CD4-positive, alpha-beta T cell treated with Interleukin-17A for 1 hour (primary cell): ENCODE data around the gene CACNA2D4.
"Not testable (repeated sequence)": the region's sequence is repeated elsewhere in the genome, so short reads cannot be mapped to it uniquely, and the experiment has no call there.

Source experiments
- DNase-seq: peaks from one replicate; pipeline ENCODE4 v3.0.0-alpha.2; 2020

Gene CACNA2D4

GRCh38 chr12:1827826-1828805, 90.3 kb downstream of the CACNA2D4 start:
- DNase-seq = no peak

GRCh38 chr12:1826867-1827705, 91.4 kb downstream of the CACNA2D4 start:
- no peak for DNase-seq

DNA sequence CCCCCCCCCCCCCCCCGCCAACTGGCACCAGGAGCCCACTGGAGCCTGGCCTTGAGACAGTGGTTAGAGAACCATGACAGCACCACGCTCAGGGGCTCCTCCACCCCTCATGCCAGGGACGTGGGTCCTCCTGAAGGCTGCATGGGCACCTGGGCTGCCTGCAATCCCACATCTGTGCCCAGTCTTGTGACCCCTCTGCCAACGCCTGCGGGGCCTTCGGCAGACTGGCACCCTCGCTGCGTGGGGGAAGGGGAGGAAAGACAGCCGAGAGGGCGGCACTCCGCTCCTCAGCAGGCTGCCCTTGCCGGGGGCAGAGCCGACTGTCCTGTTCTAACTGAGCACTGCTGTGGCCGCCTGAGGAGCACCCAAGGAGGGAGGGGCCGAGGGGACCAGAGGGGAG, 92.1 kb downstream of the CACNA2D4 start:
- DNase-seq = no peak

DNA sequence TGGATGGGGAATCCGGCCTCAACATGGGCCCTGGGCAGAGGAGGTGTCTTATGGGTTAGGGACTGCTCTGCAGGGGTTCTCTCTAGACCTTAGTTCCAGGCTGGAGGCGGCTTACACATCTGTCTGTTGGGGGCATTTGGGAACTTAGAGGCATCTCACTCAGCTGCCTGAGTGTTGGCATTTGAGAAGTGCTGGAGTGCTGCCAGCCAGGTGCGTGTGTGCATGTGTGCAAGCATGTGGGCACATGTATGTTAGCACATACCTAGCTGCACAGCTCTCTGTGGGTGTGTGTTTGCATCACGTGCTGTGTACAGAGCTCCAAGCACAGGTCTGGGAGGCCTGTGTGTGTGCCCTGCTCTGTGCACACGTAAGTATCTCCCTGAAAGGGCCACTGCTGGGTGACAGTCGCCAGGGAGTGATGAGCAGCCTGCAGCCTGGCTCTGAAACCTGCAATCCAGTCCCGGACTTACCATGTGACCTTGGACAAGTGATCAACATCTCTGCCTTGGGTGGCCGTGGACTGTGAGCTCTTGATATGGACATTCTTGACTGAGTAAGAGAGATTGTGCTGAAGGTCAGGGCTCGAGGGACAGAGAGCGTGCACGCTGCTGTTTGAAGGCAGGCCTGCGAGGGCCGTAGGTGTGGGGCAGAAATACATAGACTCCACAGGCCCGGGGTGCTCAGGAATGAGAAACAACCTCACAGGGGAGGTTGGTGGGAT, 92.9 kb downstream of the CACNA2D4 start:
- DNase-seq = no peak

DNA sequence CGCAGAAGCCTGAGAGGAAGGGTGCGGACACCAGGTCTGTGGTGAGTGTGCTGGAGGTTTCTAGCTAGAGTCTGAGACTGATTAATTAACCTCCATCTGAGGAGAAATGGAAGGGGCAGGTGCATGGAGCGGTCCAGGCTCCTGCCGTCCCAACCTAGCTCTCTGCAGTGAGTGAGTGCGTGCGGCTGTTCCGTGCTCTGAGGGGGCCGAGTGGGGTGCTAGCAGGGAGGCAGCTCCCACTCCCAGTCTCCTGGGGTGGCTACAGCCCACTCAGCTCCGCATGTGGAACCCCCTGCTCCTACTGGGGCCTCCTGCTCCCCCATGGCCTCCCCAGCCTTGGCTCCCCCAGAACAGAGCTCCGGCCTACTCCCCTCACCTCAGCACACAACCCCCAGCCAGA, 95.2 kb downstream of the CACNA2D4 start:
- DNase-seq = no peak

DNA sequence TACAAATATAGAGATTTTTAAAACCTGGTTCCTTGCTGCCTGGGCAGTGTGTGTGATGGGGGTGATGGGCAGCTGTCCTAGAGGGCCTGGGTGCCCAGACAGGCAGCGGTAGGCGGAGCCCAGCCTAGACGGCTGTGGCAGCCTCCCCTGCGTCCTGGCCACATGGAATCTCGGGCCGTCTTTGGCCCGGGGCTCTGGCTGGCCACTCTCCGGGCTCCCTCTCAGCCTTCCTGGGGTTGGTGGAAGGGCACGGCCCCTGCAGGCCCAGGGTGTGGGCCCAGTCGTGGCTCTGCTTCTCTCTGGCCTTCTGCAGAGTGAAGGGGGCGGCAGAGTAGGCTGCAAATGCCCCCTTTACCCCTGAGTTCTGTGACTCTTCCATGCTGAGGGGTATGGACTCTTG, 95.8 kb downstream of the CACNA2D4 start:
- no peak for DNase-seq

DNA sequence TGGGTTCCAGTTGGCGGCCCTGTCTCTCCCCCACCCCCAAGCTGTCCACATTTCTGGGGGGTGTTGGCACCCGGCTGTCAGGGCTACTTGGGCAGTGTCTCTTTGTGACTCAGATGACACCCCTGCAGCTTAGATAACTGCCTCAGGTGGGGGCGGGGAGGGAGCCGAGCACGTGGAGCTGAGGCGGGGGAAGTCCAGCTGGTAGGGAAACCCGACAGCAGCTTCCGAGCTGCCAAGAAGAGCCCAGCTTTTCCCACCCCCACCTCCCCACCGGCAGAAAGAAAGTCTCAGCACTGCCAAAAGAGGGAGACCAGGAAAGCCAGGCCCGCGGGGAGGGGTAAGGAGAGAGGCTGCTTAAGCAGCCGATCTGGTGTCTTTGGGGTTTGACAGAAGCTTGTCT, 96.6 kb downstream of the CACNA2D4 start:
- DNase-seq = no peak

DNA sequence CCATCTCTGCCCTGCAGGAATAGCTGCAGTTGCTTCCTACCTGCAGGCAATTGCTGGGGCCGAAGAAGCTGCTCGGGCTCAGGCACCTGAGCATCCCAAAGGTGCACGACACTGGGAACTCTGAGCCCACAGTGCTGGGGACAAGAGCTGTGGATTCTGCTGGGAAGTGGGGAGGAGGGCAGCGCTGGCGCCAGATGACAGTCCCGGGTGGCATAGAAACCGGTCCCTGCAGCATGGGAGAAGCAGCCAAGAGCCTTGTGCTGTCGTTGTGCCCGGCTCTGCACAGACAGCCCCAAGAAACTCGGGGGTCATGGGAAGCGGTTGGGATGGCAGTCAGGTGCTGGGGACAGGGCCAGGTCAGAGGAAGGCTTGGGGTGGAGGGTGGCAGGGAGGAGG, 97.6 kb downstream of the CACNA2D4 start:
- no peak for DNase-seq

- no peak for DNase-seq
These were observed 98.1 kb downstream of the CACNA2D4 start, which contains the start of gene LRTM2 for GRCh38 chr12:1820191-1820895. Gene LRTM2 (plus strand): TSS chr12:1820565. CDS start chr12:1828149, 7,584 bp downstream.

GRCh38 chr12:1819571-1819970, 98.9 kb downstream of the CACNA2D4 start:
- no peak for DNase-seq

DNA sequence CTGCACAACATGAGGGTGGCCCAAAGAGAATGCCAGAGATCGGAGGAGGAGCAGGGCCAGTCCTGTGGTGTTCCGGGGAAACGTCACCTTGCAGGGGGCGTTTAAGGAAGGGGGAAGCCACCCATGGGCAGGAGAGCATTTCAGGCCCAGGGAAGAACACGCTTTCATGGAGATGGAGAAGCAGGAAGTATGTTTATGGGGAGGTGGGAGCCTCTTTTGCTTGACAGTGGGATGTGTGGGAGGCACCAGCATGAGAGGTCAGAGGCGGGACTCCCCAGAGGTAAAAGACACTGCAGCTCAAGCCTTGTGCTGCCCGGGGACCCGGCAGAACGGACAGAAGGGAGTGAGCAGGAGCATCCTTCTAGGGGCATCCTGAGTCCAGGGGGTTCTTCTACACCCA, 99.4 kb downstream of the CACNA2D4 start:
- DNase-seq = no peak

GRCh38 chr12:1817928-1818327, 100.5 kb downstream of the CACNA2D4 start:
- DNase-seq = not testable (repeated sequence)

DNA sequence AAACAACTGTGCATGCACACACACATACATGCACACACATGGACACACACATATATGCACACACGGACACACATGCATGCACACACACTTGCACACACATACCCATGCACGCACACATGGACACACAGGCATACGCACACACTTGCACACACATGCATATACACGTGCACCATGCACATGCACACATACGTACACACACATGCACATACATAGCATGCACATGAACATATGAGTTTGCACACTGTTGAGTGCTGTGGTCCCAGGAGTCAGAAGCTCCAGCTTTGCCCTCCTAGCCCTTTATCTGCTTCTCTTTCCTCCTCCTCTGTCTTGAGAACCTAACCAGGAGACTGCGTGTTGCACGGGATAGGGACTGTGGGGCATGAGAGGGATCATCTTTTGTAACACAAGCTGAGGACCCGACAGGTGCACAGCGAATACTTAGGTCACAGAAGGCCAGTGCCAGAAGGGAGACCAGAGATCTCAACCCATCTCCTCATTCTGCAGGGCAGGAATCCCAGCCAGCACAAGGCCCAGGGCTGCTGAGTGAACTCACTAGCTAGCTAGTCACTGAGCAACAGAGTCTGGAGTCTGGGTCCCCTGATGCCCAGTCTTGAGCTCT, 101.6 kb downstream of the CACNA2D4 start:
- DNase-seq = no peak

- DNase-seq = no peak
These were observed 102.4 kb downstream of the CACNA2D4 start for GRCh38 chr12:1815814-1816729.

DNA sequence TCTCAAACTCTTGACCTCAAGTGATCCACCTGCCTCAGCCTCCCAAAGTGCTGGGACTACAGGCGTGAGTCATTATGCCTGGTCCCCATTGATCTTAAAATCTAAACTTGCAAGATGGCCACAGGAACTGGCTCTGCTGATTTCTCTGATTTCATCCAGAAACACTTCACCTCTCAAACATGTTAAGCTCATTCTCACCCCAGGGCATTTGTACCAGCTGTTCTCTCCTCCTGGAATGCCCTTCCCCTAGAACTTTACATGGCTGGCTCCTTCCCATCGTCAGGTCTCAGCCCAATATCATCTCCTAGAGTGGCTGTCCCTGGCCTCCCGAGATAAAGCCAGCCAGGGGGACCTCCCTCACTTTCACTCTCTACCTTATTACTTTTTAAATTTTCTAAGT, 103.3 kb downstream of the CACNA2D4 start:
- DNase-seq = no peak

DNA sequence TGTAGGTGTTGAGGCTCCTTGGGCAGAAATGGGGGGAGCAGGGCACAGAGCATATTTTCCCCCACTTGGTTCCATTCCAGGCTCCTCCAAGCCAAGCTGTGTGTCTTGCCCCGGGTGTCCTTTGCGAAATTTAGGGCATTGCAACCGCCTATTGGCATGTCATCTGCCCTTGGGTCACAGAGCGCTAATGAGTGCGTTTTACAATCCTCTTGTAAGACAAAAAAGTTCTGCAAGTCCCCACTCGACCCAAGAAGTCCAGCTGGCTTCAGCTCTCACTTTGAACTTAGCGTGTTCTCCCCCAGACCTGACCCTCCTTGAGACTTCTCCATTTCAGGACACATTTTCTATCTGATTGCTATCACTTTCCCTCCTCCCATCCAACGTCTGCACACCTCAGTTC, 104.2 kb downstream of the CACNA2D4 start:
- no peak for DNase-seq

DNA sequence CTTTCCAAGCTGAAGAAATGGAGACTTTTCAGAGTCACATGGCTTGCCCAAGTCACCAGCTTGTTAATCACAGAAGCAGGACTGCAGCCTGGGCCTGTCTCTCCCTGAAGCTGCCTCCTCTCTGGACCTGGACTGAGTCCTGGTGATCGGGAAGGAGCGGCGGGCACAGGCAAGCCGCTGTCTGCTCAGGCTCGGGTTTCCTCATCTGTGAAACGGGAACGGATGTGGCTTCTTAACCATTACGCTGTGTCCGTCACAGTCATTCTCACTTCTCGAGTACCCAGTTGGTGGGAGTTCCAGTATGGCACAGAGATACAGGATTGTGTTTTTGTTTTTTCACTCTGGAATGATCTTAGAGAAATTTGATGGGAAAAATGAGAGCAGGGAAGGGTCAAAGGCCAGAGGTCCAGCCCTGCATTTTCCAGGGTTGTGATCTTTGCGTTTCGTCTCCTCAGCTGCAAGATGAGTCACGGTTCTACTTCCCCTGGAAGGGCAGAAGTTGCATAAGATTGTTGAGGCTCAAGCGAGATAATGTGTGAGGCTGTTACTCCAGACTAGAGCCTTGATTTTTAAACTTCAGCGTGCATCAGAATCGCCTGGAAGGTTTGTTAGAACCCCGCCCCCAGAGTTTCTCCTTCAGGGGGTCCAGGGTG, 105.7 kb downstream of the CACNA2D4 start:
- DNase-seq = peak; percentile 15

DNA sequence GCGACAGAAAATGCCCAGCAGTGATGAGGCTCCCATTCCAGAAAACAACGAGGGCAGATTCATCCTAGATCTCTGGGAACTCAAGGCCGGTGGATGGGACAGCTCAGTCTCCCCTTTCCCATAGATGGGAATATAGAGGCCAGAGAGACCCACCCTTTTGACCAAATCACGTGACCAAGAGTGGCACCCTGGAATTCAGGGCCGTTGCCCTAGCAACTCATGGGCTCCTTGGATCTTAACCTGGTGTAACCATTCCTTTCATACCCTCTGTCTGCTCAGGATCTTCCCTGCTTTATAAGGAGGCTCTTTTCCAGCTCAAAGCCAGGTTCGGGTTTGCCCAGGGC, 106.5 kb downstream of the CACNA2D4 start:
- no peak for DNase-seq

DNA sequence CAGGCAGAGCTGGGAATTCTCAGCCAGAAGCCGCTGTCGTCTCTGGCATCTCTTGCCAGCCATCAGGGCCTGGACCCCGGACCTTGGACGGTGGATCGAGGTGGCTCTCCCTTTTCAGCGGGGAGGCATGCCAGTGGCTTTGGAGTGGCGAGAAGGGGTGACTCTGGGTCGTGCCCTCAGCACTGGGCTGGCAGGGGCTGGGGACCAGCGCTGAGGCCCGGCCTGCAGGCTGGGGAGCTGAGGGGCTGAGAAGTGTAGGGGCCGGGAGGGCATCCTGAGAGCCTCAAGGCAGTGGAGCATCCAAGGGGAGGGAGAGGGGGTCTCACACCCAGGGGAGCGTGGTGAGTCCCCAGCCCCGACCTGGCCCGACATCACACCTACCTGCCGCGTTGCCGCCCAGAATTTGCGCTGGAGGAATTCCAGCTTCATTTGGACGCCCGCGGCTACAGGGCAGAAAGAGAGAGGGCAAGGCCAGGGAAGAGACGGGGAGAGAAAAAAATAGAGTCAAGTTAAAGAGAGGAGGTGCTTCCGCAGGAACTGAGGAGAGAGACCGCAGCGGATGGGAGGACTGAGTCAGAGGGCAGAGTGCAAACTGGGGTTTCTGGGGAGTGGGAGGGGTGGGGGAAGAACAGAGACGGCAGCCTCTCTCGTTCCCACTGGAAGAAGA, 107.0 kb downstream of the CACNA2D4 start:
- peak; percentile 33 for DNase-seq

DNA sequence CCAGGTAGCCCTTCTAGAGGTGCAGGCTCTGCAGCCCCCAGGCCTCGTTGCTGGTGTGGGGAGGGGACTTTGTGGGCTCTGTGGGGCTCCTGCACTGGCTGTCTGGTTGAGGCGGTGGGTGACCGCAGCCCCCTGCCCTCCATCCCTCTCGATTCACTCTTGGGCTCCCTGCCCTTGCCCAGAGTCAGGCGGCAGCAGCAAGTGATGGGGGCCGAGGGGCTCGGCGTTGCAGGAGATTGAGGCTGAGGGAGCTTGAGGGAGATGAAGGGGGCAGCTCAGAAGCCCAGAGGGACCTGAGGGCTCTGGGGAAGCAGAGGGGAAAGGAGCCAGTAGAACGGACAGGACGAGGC, 107.5 kb downstream of the CACNA2D4 start:
- DNase-seq = no peak
